Large intestine (tissue), 3 donors: ENCODE data around the gene PTH1R. TPM values are rescaled to one million over a fixed set of nuclear protein-coding genes. Genes with fewer than 3 reads are reported as not detected.

Experiments
- DNase-seq, 2 donors: peaks; one replicate each; pipeline versions ENCODE4 v3.0.0 to v3.0.0-alpha.2; 2013
- H3K27ac ChIP-seq: one replicate; pipeline ENCODE4 v1.5.1; 2013; ENCODE audit warnings: low read length
- H3K27me3 ChIP-seq: 2 replicates; pipeline ENCODE4 v1.6.1; 2013; ENCODE audit warnings: low read length; ENCODE audit not compliant: control insufficient read depth, insufficient read depth
- H3K36me3 ChIP-seq: 2 replicates; pipeline ENCODE4 v1.6.1; 2013; ENCODE audit warnings: low read length; ENCODE audit not compliant: control insufficient read depth, insufficient read depth
- H3K4me1 ChIP-seq: one replicate; pipeline ENCODE4 v1.6.1; 2013; ENCODE audit warnings: low read length; ENCODE audit not compliant: control insufficient read depth, insufficient read depth
- H3K4me3 ChIP-seq: one replicate; pipeline ENCODE4 v1.5.1; 2013; ENCODE audit warnings: low read length
- H3K9me3 ChIP-seq: one replicate; pipeline ENCODE4 v1.6.1; 2013; ENCODE audit warnings: mild to moderate bottlenecking, low read depth, low read length, moderate library complexity; ENCODE audit not compliant: control insufficient read depth
- WGBS: methylation state at CpG from one replicate; pipeline ENCODE4 v1.1.5; 2013; ENCODE audit warnings: low lambda C conversion rate; ENCODE audit not compliant: insufficient coverage; 5-methylcytosine and 5-hydroxymethylcytosine counted together
- polyA plus RNA-seq: library from polyadenylated mRNA; unstranded; fragments of 120-200 nt; gene quantifications from one replicate; pipeline ENCODE4 v1.2.1, GENCODE V29; 2013

The PTH1R gene
- polyA plus RNA-seq, 1 donor = 8.7 TPM

DNA sequence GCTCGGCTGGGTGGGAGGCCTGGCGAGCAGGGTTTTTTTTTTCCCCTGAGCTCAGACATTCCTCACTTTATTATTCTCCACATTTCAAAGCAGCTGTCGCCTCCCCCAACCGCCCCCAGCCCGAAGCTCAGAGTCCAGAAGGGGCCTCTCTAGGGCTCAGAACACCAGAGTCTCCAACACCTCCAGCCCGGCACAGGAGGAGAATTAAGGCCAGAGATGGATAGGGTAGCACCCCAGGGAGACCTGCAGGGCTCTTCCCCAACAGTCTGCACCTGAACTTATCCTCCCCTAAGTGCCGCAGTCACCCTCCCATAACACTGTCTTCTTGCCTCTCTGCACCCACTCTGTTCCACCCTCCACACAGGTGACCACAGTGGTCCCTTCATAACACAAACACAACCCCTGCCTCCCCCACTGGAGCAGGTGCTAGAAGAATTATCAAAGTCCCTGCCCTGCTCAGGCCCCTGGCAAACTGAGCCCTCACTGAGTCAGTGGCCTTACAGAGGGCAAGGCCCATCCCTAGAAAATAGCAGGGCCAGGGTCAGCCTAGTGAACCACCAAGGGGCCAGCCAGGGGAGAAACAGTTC is 28.4 kb upstream of the PTH1R start:
- WGBS = no CpG with 5 or more reads among the region's 7 CpGs
- H3K4me3 ChIP-seq = no peak overlapping the region
- H3K4me1 ChIP-seq = peaks cover 46% of the 10 kb centered on the region
- peak; percentile 69 to 86 for DNase-seq
- H3K27ac ChIP-seq = peak overlapping the region; percentile 78
- H3K9me3 ChIP-seq = no peaks in the 10 kb centered on the region
- H3K27me3 ChIP-seq = no peaks in the 10 kb centered on the region
- H3K36me3 ChIP-seq = no peaks in the 10 kb centered on the region

DNA sequence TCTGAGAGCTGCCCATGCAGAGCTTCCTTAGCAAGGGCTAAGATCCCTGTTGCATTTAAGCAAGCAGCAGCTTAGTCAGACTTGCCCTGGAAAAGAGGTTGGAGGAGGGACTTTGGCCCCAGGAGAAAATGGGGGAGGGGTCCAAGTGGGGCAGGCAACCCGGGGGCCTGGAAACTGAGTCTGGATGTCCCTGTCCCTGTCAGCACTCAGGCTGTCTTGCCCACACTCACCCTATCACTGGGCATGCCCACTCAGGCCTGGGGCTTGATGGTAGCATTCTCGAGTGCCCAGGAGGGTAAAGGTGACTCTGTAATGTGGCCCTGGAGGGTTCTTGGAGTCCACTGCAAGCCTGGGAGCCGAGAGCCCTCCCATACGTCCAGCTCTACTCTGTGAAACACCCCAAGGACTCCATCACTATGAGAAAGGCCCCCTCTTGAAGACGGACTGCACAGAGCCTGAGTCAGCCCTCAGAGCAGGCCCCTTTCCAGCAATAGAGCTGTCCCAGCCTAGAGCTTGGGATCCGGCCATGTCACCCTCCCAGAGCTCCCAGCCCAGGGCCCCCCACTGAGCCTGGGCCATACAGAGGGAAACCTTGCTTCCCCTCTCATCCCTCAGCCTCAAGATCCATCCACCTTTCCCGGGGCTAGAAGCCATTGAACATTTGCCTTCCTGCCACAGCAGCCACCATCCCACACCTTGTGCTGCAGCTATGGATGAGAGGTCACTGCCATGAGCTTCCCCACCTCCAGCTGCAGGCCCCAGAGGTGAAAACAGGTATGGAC is 27.6 kb upstream of the PTH1R start:
- H3K4me1 ChIP-seq = peaks cover 45% of the 10 kb centered on the region
- DNase-seq = no peak
- H3K9me3 ChIP-seq = no peaks in the 10 kb centered on the region
- WGBS = no CpG with 5 or more reads among the region's 7 CpGs
- H3K27me3 ChIP-seq = no peaks in the 10 kb centered on the region
- H3K27ac ChIP-seq = peak overlapping the region; percentile 78
- H3K4me3 ChIP-seq = no peak overlapping the region
- no peaks in the 10 kb centered on the region for H3K36me3 ChIP-seq

DNA sequence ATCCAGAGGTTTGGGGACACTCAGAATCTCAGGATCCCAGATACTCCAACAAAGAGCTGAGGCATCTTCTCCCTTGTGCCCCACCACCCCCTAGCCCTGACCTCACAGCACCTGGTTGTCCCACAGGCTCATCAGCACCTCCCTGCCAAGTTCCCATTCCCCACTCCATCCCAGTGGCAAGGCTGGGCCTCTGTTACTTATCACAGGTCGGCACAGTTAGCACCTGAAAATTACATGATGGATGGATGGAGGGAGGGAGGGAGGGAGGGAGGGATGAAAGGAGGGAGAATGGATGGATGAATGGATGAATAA is 27.1 kb upstream of the PTH1R start:
- no CpG with 5 or more reads among the region's 1 CpG for WGBS
- H3K27ac ChIP-seq = no peak overlapping the region
- H3K4me3 ChIP-seq = no peak overlapping the region
- peaks cover 41% of the 10 kb centered on the region for H3K4me1 ChIP-seq
- H3K36me3 ChIP-seq = no peaks in the 10 kb centered on the region
- H3K9me3 ChIP-seq = no peaks in the 10 kb centered on the region
- no peak for DNase-seq
- no peaks in the 10 kb centered on the region for H3K27me3 ChIP-seq

- Histone ChIP-seq H3K9me3 (no peaks in the 10 kb centered on the region), H3K36me3 (no peaks in the 10 kb centered on the region), H3K27ac (no peak overlapping the region), H3K4me1 (peaks cover 35% of the 10 kb centered on the region), H3K27me3 (no peaks in the 10 kb centered on the region), H3K4me3 (no peak overlapping the region)
- no peak for DNase-seq
- WGBS = 83% methylated on average over 1 of the region's 13 CpGs
Measured at GRCh38 chr3:46851364-46852333, 25.9 kb upstream of the PTH1R start.

GRCh38 chr3:46852334-46852720 is 25.2 kb upstream of the PTH1R start:
- H3K4me3 ChIP-seq = no peak overlapping the region

GRCh38 chr3:46852839-46853355 is 24.6 kb upstream of the PTH1R start:
- DNase-seq = no peak

More at GRCh38 chr3:46852334-46852720, 25.2 kb upstream of the PTH1R start:
- DNase-seq = no peak
- no peak overlapping the region for H3K27ac ChIP-seq
- no peaks in the 10 kb centered on the region for H3K27me3 ChIP-seq
- WGBS = no CpG with 5 or more reads among the region's 9 CpGs
- H3K4me1 ChIP-seq = peaks cover 28% of the 10 kb centered on the region
- no peaks in the 10 kb centered on the region for H3K9me3 ChIP-seq
- no peaks in the 10 kb centered on the region for H3K36me3 ChIP-seq

GRCh38 chr3:46853441-46854415 is 23.8 kb upstream of the PTH1R start:
- no peak overlapping the region for H3K4me3 ChIP-seq
- peaks cover 20% of the 10 kb centered on the region for H3K4me1 ChIP-seq
- no CpG with 5 or more reads among the region's 15 CpGs for WGBS
- no peak for DNase-seq
- no peak overlapping the region for H3K27ac ChIP-seq
- H3K36me3 ChIP-seq = no peaks in the 10 kb centered on the region
- no peaks in the 10 kb centered on the region for H3K27me3 ChIP-seq
- no peaks in the 10 kb centered on the region for H3K9me3 ChIP-seq

More at GRCh38 chr3:46852839-46853355, 24.6 kb upstream of the PTH1R start:
- Histone ChIP-seq H3K9me3 (no peaks in the 10 kb centered on the region), H3K27me3 (no peaks in the 10 kb centered on the region), H3K36me3 (no peaks in the 10 kb centered on the region), H3K4me3 (no peak overlapping the region), H3K27ac (no peak overlapping the region), H3K4me1 (peaks cover 23% of the 10 kb centered on the region)
- WGBS = no CpG with 5 or more reads among the region's 2 CpGs

- WGBS = no CpG with 5 or more reads among the region's 5 CpGs
- Histone ChIP-seq H3K4me3 (no peak overlapping the region), H3K9me3 (no peaks in the 10 kb centered on the region), H3K36me3 (no peaks in the 10 kb centered on the region), H3K27ac (no peak overlapping the region), H3K27me3 (no peaks in the 10 kb centered on the region), H3K4me1 (peaks cover 15% of the 10 kb centered on the region)
- no peak for DNase-seq
Measured at GRCh38 chr3:46854555-46854991, 22.9 kb upstream of the PTH1R start.

GRCh38 chr3:46856576-46857471 is 20.7 kb upstream of the PTH1R start:
- Histone ChIP-seq H3K4me1 (peaks cover 13% of the 10 kb centered on the region), H3K27me3 (no peaks in the 10 kb centered on the region), H3K9me3 (no peaks in the 10 kb centered on the region), H3K4me3 (no peak overlapping the region), H3K36me3 (no peaks in the 10 kb centered on the region), H3K27ac (no peak overlapping the region)
- DNase-seq = no peak
- WGBS = 100% methylated on average over 1 of the region's 17 CpGs
